K562 (cell line): Measurements from ENCODE around the gene RCSD1. TPM values are rescaled to one million over a fixed set of nuclear protein-coding genes. Genes with fewer than 3 reads are reported as not detected.

ENCODE experiments used
- ATAC-seq: fragments of 200-7000 bp; cut with Tn5 transposase; 3 replicates; pipeline ENCODE4 v1.9.1; 2020; ENCODE audit warnings: moderate library complexity
- Bru-seq: library from RNA; stranded (reverse); fragments of 400-500 nt; gene quantifications from one replicate; lab custom pipeline; 2021; lab: Mats Ljungman, UMichigan
- BruChase-seq, 2 experiments: library from RNA; stranded (reverse); fragments of 400-500 nt; gene quantifications; one replicate each; lab custom pipeline; 2021; lab: Mats Ljungman, UMichigan
- BruUV-seq: library from RNA; stranded (reverse); fragments of 400-500 nt; replicated peaks from 2 replicates; lab custom pipeline; 2021; lab: Mats Ljungman, UMichigan
- CTCF ChIA-PET: fragments of 300-600 bp; formaldehyde crosslinking; extraction: SDS; loops from one replicate; lab custom pipeline; 2021; ENCODE audit warnings: low intra/inter-chr PET ratio; lab: Yijun Ruan, JAX
- POLR2A ChIA-PET: fragments of 300-600, 350-650 bp; sonication (Branson Sonifier 250); formaldehyde crosslinking; extraction: SDS; loops from one replicate; lab custom pipeline; 2021; ENCODE audit warnings: antibody characterized with exemption, inconsistent platforms; lab: Yijun Ruan, JAX
- DNase-seq, 4 experiments: peaks; one replicate each; pipeline versions ENCODE4 v3.0.0 to v3.0.0-alpha.2; 2011 to 2018; ENCODE audit warnings: low spot score in 3 of 4, mixed read lengths in 3 of 4; ENCODE audit errors: extremely low read depth in 1 of 4
- FAIRE-seq: peaks from 2 replicates; lab custom pipeline; 2011; peaks lifted over from hg19 to GRCh38; lab: Jason Lieb, UNC
- H2AFZ ChIP-seq: 2 replicates; pipeline ENCODE4 v1.6.0; 2011; ENCODE audit warnings: low read depth, low read length, control low read depth, inconsistent platforms
- H3K27ac ChIP-seq: fragments of 200-600 bp; 3 replicates; pipeline ENCODE4 v1.8.0; 2011; ENCODE audit warnings: low read depth, mild to moderate bottlenecking, control low read depth, inconsistent platforms, low read length, moderate library complexity, mixed read lengths; ENCODE audit errors: extremely low read depth
- H3K27me3 ChIP-seq, 2 experiments: fragments of 300-600 bp in 1 of 2; 2 replicates in 1 of 2; 3 replicates in 1 of 2; pipeline versions ENCODE4 v1.6.0 to v1.8.0; 2011; ENCODE audit warnings: inconsistent platforms in 2 of 2, low read length in 2 of 2, mild to moderate bottlenecking in 1 of 2, mixed read lengths in 1 of 2, moderate library complexity in 1 of 2; ENCODE audit not compliant: control insufficient read depth in 2 of 2, insufficient read depth in 2 of 2
- H3K36me3 ChIP-seq: fragments of 300-600 bp; 3 replicates; pipeline ENCODE4 v1.8.0; 2011; ENCODE audit warnings: mild to moderate bottlenecking, low read length, inconsistent platforms; ENCODE audit not compliant: control insufficient read depth, insufficient read depth
- H3K4me1 ChIP-seq, 2 experiments: fragments of 200-600 bp in 1 of 2; replicated peaks in 1 of 2; 2 replicates in 1 of 2; 3 replicates in 1 of 2; pipeline versions ENCODE4 v1.5.1 to v1.8.0; 2011; ENCODE audit warnings: inconsistent platforms in 2 of 2, low read length in 2 of 2, mild to moderate bottlenecking in 1 of 2, mixed read lengths in 1 of 2, moderate library complexity in 1 of 2; ENCODE audit not compliant: control insufficient read depth in 2 of 2, insufficient read depth in 2 of 2
- H3K4me2 ChIP-seq: 2 replicates; pipeline ENCODE4 v1.6.1; 2011; ENCODE audit warnings: low read length, control low read depth, inconsistent platforms, mixed read lengths; ENCODE audit not compliant: insufficient read depth
- H3K4me3 ChIP-seq: fragments of 200-600 bp; sonication (generic), shearing (Covaris generic); 2 replicates; pipeline ENCODE4 v1.5.1; 2016; ENCODE audit warnings: control low read depth, inconsistent platforms
- H3K79me2 ChIP-seq: fragments of 200-600 bp; 3 replicates; pipeline ENCODE4 v1.8.0; 2011; ENCODE audit warnings: low read length, inconsistent platforms; ENCODE audit not compliant: control insufficient read depth, insufficient read depth
- H3K9ac ChIP-seq, 2 experiments: 2 replicates each; pipeline versions ENCODE4 v1.6.0 to v1.6.1; 2011; ENCODE audit warnings: low read depth in 2 of 2, low read length in 2 of 2, control low read depth in 1 of 2, inconsistent platforms in 1 of 2, mild to moderate bottlenecking in 1 of 2, mixed read lengths in 1 of 2; ENCODE audit not compliant: insufficient read depth in 1 of 2
- H3K9me1 ChIP-seq: one replicate; pipeline ENCODE4 v1.6.0; 2011; ENCODE audit warnings: inconsistent platforms, mild to moderate bottlenecking, low read length, moderate library complexity; ENCODE audit not compliant: control insufficient read depth, insufficient read depth
- H3K9me3 ChIP-seq: replicated peaks from 2 replicates; pipeline ENCODE4 v1.5.1; 2011; ENCODE audit warnings: low read depth, low read length, inconsistent platforms; ENCODE audit not compliant: control insufficient read depth, insufficient read depth
- H4K20me1 ChIP-seq: replicated peaks from 2 replicates; pipeline ENCODE4 v1.6.1; 2011; ENCODE audit warnings: low read length, inconsistent platforms, mixed read lengths; ENCODE audit not compliant: control insufficient read depth, insufficient read depth
- ADNP ChIP-seq: fragments of 200-800 bp; sonication (Bioruptor generic); IDR thresholded peaks from 2 replicates; pipeline ENCODE4 v1.6.1; 2016; ENCODE audit warnings: missing genetic modification characterization, missing compliant biosample characterization
- DACH1 ChIP-seq: fragments of 450-650 bp; IDR thresholded peaks from 2 replicates; pipeline ENCODE4 v1.6.1; 2018; ENCODE audit not compliant: partially characterized antibody
- FUS ChIP-seq: fragments of 200-400 bp; formaldehyde crosslinking; optimal IDR thresholded peaks from 2 replicates; pipeline ENCODE3; 2017; ENCODE audit warnings: low read depth, low read length
- HDAC6 ChIP-seq: IDR thresholded peaks from 2 replicates; pipeline ENCODE4 v1.6.1; 2012; ENCODE audit warnings: low read depth, mild to moderate bottlenecking, control low read depth, inconsistent platforms, low read length, moderate library complexity
- HMG20A ChIP-seq: fragments of 450-650 bp; formaldehyde crosslinking; conservative IDR thresholded peaks from 2 replicates; pipeline ENCODE4 v1.4.0; 2020; ENCODE audit warnings: mild to moderate bottlenecking, mixed read lengths
- KDM5B ChIP-seq: fragments of 200-600 bp; sonication (generic); IDR thresholded peaks from 2 replicates; pipeline ENCODE4 v1.6.1; 2012; ENCODE audit warnings: low read depth, mild to moderate bottlenecking, moderate library complexity, low read length, control low read depth, inconsistent platforms; ENCODE audit not compliant: insufficient replicate concordance
- PHF8 ChIP-seq: fragments of 200-600 bp; sonication (generic); IDR thresholded peaks from 2 replicates; pipeline ENCODE4 v1.6.1; 2012; ENCODE audit warnings: mixed run types, mild to moderate bottlenecking, inconsistent platforms, low read length, moderate library complexity, borderline replicate concordance
- WGBS: fragments of 100-300 bp; shearing (Covaris generic); methylation state at CpG from one replicate; pipeline ENCODE4 v1.1.6; 2016; ENCODE audit warnings: low coverage, mixed read lengths; ENCODE audit not compliant: insufficient coverage; ENCODE audit errors: missing lambda C conversion rate; 5-methylcytosine and 5-hydroxymethylcytosine counted together
- in situ Hi-C: fragments of 300-500 bp; cut with MboI; formaldehyde crosslinking; loops from 4 replicates; pipeline ENCODE4 v1.15.0; 2018; ENCODE audit warnings: inconsistent platforms, mixed read lengths
- intact Hi-C: fragments of 100-400 bp; cut with micrococcal nuclease; formaldehyde crosslinking; loops from 2 replicates; pipeline ENCODE4 v1.14.2; 2022
- long read RNA-seq, 3 experiments: library from polyadenylated mRNA in 2 of 3; library from RNA in 1 of 3; unstranded in 2 of 3; stranded (forward) in 1 of 3; transcript quantifications; one replicate each; pipeline ENCODE4 v2.0.0, GENCODE V29; 2019 to 2022
- polyA minus RNA-seq, 3 experiments: library from RNA; depleted of rRNA, polyadenylated mRNA; stranded (reverse); fragments of >200 nt; gene quantifications; 2 replicates each; pipeline ENCODE4 v1.2.3, GENCODE V29; 2011
- polyA plus RNA-seq, 8 experiments: library from polyadenylated mRNA; depleted of rRNA in 4 of 8; stranded (reverse) in 5 of 8; unstranded in 3 of 8; fragments of >200 nt; fragmentation: Nextera tagmentation in 2 of 8; fragmentation: Illumina TruSeq in 1 of 8; extraction: Ambion mirVana in 2 of 8; extraction: Trizol in 1 of 8; gene quantifications; 2 replicates each; pipeline versions ENCODE4 v1.2.1 to v1.2.3, GENCODE V29; 2011 to 2014; ENCODE audit warnings: inconsistent platforms in 1 of 8, missing spikeins in 1 of 8
- total RNA-seq, 7 experiments: library from RNA; depleted of rRNA in 6 of 7; stranded (reverse); fragments of >200 nt in 6 of 7; fragmentation: Illumina TruSeq in 2 of 7; extraction: Trizol in 2 of 7; gene quantifications; 2 replicates each; pipeline versions ENCODE4 v1.2.1 to v1.2.3, GENCODE V29; 2011 to 2021; ENCODE audit warnings: low replicate concordance in 1 of 7
- TF ChIP-seq, protein P1 (sequence below): sonication (generic); formaldehyde crosslinking; IDR thresholded peaks from 2 replicates; pipeline ENCODE4 v1.8.0; 2022; ENCODE audit warnings: mild to moderate bottlenecking, missing genetic modification reagents
- TF ChIP-seq, protein P2 (sequence below): fragments of 250-450 bp; sonication (Bioruptor Pico); IDR thresholded peaks from 2 replicates; pipeline ENCODE4 v1.9.0; 2021; ENCODE audit warnings: mild to moderate bottlenecking, inconsistent platforms

RCSD1 gene, protein sequence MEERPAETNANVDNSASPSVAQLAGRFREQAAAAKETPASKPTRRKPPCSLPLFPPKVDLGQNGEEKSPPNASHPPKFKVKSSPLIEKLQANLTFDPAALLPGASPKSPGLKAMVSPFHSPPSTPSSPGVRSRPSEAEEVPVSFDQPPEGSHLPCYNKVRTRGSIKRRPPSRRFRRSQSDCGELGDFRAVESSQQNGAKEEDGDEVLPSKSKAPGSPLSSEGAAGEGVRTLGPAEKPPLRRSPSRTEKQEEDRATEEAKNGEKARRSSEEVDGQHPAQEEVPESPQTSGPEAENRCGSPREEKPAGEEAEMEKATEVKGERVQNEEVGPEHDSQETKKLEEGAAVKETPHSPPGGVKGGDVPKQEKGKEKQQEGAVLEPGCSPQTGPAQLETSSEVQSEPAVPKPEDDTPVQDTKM
- total RNA-seq (2011; cell fraction: chromatin; rRNA removed; ENCODE audit: low replicate concordance) = 51.0 and 78.1 TPM in 2 replicates
- total RNA-seq (2011; cell fraction: nucleolus; rRNA removed) = 34.9 and 38.6 TPM in 2 replicates
- 48.1 and 85.4 TPM in 2 replicates for total RNA-seq (2011; cell fraction: nucleoplasm; rRNA removed)
- total RNA-seq (2014; rRNA removed) = 45.3 and 48.0 TPM in 2 replicates
- total RNA-seq (2014; rRNA removed; fragmentation: Illumina TruSeq; extraction: Trizol) = 41.6 and 42.3 TPM in 2 replicates
- 37.3 and 39.4 TPM in 2 replicates for total RNA-seq (2015; rRNA removed; fragmentation: Illumina TruSeq; extraction: Trizol)
- total RNA-seq (2021) = 41.5 and 50.9 TPM in 2 replicates
- polyA plus RNA-seq (2011; rRNA removed) = 64.5 and 69.8 TPM in 2 replicates
- polyA plus RNA-seq (2011; cell fraction: cytosol; rRNA removed) = 45.8 and 49.9 TPM in 2 replicates
- polyA plus RNA-seq (2011; cell fraction: nucleus; rRNA removed) = 27.5 and 28.0 TPM in 2 replicates
- polyA plus RNA-seq (2012) = 41.5 and 91.2 TPM in 2 replicates
- polyA plus RNA-seq (2014; fragmentation: Illumina TruSeq; extraction: Trizol) = 48.3 and 50.5 TPM in 2 replicates
- polyA plus RNA-seq (2014; fragmentation: Nextera tagmentation; extraction: Ambion mirVana) = 1 to 10 TPM; 7.8 to 9.1 TPM
- polyA plus RNA-seq (2014; rRNA removed) = 53.2 and 54.5 TPM in 2 replicates
- 59.8 and 70.7 TPM in 2 replicates for polyA minus RNA-seq (2011; rRNA and poly(A)+ RNA removed)
- 34.8 and 46.1 TPM in 2 replicates for polyA minus RNA-seq (2011; cell fraction: cytosol; rRNA and poly(A)+ RNA removed)
- 19.0 and 26.1 TPM in 2 replicates for polyA minus RNA-seq (2011; cell fraction: nucleus; rRNA and poly(A)+ RNA removed)
- Bru-seq, nascent RNA = percentile 86 among the genes with signal in this experiment
- BruChase-seq, experiment 1, labeled RNA remaining after a 2-hour chase = percentile 70 among the genes with signal in this experiment
- percentile 63 among the genes with signal in this experiment for BruChase-seq, experiment 2, labeled RNA remaining after a 6-hour chase
- long read RNA-seq, experiment 1, transcript RCSD1-206 (6 exons, 3,044 nt) = minor isoform, 23 of 168 reads
- long read RNA-seq, experiment 1, transcript RCSD1-202 (7 exons, 3,135 nt) = major isoform, 89 of 168 reads
- long read RNA-seq, experiment 1, partial matches to known transcripts = 28 of 168 reads
- long read RNA-seq, experiment 1, other reads (novel, unspliced or antisense) = 28 of 168 reads
- long read RNA-seq, experiment 2, transcript RCSD1-202 (7 exons, 3,135 nt) = major isoform, 7 of 73 reads
- long read RNA-seq, experiment 2, partial matches to known transcripts = 29 of 73 reads
- long read RNA-seq, experiment 2, other reads (novel, unspliced or antisense) = 36 of 73 reads
- long read RNA-seq, experiment 3, transcript RCSD1-206 (6 exons, 3,044 nt) = minor isoform, 5 of 39 reads
- long read RNA-seq, experiment 3, transcript RCSD1-202 (7 exons, 3,135 nt) = major isoform, 20 of 39 reads
- long read RNA-seq, experiment 3, partial matches to known transcripts = 6 of 39 reads
- long read RNA-seq, experiment 3, other reads (novel, unspliced or antisense) = 8 of 39 reads

DNA sequence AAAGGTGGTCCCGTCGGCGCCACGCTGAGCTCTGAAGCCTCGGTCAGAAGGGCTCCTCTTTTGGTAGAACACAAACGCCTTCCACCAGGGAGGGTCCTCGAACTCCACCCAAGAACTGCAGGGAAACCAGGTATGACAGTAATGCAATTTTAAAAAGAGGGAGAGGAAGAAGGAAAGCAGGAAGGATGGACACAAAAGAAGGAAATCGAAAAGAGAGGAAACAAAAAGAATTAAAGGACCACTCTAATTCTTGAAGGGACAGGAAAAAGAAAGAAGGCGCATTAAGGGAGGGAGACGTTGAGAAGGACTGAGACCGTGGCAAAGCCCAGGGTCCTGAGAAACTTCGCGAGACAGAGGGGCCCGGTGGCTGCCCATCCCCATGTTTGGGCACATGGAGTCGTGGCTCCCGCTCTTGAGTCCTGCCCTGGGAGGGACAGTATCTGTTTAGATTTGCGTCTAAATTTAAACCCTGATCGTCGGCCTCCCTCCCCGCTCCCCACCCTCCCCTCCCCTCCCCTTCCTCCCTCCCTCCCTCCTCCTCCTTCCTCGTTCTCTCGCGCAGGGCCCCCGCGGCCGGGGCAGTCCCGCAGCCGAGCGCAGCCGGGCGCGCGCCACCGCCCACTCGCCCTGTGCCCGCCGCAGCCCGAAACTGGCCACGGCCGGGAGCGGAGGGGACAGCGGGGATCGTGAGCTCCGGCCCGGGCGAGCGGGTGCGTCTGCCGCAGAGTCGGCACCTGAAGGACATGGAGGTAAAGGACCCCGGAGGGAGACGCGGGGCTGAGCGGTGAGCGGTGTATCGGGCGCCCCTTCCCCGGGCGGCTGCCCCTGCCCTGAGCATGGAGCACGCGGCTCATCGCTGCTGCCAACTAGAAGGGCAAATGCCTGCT, at the start of gene RCSD1:
Gene RCSD1 (plus strand): TSS at position 552 of the 887 bp plus-strand sequence. CDS start 192 bp downstream, at position 744.
- H3K27ac ChIP-seq = peak within 1 kb of the TSS; percentile 97
- H2AFZ ChIP-seq = peak within 1 kb of the TSS; percentile 73
- H3K79me2 ChIP-seq = peaks cover 66% of the 10 kb centered on the region
- TF ChIP-seq, protein P1, sequence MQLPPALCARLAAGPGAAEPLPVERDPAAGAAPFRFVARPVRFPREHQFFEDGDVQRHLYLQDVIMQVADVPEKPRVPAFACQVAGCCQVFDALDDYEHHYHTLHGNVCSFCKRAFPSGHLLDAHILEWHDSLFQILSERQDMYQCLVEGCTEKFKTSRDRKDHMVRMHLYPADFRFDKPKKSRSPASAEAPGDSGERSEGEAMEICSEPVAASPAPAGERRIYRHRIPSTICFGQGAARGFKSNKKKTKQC (CRISPR knock-in tag) = peak; percentile 27; the same call in 1 of the 2 replicates
- TF ChIP-seq FUS = peak; percentile 57
- TF ChIP-seq KDM5B = peak; percentile 80
- TF ChIP-seq, protein P2, sequence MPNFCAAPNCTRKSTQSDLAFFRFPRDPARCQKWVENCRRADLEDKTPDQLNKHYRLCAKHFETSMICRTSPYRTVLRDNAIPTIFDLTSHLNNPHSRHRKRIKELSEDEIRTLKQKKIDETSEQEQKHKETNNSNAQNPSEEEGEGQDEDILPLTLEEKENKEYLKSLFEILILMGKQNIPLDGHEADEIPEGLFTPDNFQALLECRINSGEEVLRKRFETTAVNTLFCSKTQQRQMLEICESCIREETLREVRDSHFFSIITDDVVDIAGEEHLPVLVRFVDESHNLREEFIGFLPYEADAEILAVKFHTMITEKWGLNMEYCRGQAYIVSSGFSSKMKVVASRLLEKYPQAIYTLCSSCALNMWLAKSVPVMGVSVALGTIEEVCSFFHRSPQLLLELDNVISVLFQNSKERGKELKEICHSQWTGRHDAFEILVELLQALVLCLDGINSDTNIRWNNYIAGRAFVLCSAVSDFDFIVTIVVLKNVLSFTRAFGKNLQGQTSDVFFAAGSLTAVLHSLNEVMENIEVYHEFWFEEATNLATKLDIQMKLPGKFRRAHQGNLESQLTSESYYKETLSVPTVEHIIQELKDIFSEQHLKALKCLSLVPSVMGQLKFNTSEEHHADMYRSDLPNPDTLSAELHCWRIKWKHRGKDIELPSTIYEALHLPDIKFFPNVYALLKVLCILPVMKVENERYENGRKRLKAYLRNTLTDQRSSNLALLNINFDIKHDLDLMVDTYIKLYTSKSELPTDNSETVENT (CRISPR knock-in tag) = peak; percentile 68
- TF ChIP-seq HDAC6 = no peak
- TF ChIP-seq HMG20A = no peak
- TF ChIP-seq DACH1 = no peak
- TF ChIP-seq PHF8 = peak; percentile 79; the same call in 1 of the 2 replicates
- no peak for TF ChIP-seq ADNP (tag)

More for the DNA sequence above, at the start of gene RCSD1:
- in situ Hi-C loops = no loop called here
- 0 out of 2 replicates have a peak, but pooled peaks cover 3% of the 10 kb centered on the region for H4K20me1 ChIP-seq
- DNase-seq (peak; percentile 87 to 91 (median 88)), FAIRE-seq (no peak), ATAC-seq (peak; percentile 43)
- CTCF ChIA-PET = no interaction called here
- peaks cover 40% of the 10 kb centered on the region for H3K36me3 ChIP-seq
- H3K9ac ChIP-seq = peak within 1 kb of the TSS; percentile 97 to 99
- H3K27me3 ChIP-seq = no peaks in the 10 kb centered on the region
- H3K4me1 ChIP-seq = peaks cover 37 to 73% of the 10 kb centered on the region in 2 experiments
- under 1% methylated on average over 51 of the region's 62 CpGs for WGBS
- POLR2A ChIA-PET = interaction anchor here (0.8 to 8.8 kb wide), 8 partner anchors 8 to 81 kb away, joined by 3 to 93 read pairs (median 6); partner anchors contain the start of gene CREG1
- no peaks in the 10 kb centered on the region for H3K9me1 ChIP-seq
- intact Hi-C loops = loop anchor here (5.0 to 10.0 kb wide), 3 partner anchors 235 to 408 kb away; partner anchors contain the start of genes DCAF6, MPC2 and POU2F1
- H3K9me3 ChIP-seq = peaks cover 4% of the 10 kb centered on the region; the same call in 1 of the 2 replicates
- BruUV-seq = no TSS peak
- peak within 1 kb of the TSS; percentile 77 for H3K4me3 ChIP-seq
- H3K4me2 ChIP-seq = peak within 1 kb of the TSS; percentile 92
